KMS-11 (cell line): ENCODE measurements around the gene TRPM6.

ENCODE experiments used
- H2AFZ ChIP-seq: fragments of 200-600 bp; sonication (generic); 2 replicates; pipeline ENCODE4 v1.6.1; 2016; ENCODE audit warnings: antibody characterized with exemption, mixed run types, low read depth
- H3K27ac ChIP-seq: fragments of 200-600 bp; sonication (generic); 2 replicates; pipeline ENCODE4 v1.6.1; 2016; ENCODE audit warnings: mild to moderate bottlenecking, mixed run types
- H3K27me3 ChIP-seq: fragments of 200-600 bp; sonication (generic); 2 replicates; pipeline ENCODE4 v1.6.1; 2017; ENCODE audit warnings: mild to moderate bottlenecking, low read depth, mixed run types, moderate library complexity; ENCODE audit not compliant: insufficient read depth
- H3K36me3 ChIP-seq: fragments of 200-600 bp; sonication (generic); 2 replicates; pipeline ENCODE4 v1.6.1; 2017; ENCODE audit warnings: mild to moderate bottlenecking, mixed run types; ENCODE audit not compliant: insufficient read depth
- H3K4me1 ChIP-seq: fragments of 200-600 bp; sonication (generic); 2 replicates; pipeline ENCODE4 v1.6.1; 2016; ENCODE audit warnings: mild to moderate bottlenecking, low read depth, mixed run types; ENCODE audit not compliant: poor library complexity, severe bottlenecking
- H3K4me2 ChIP-seq: fragments of 200-600 bp; sonication (generic); 2 replicates; pipeline ENCODE4 v1.7.0; 2016; ENCODE audit warnings: mild to moderate bottlenecking, mixed run types
- H3K4me3 ChIP-seq: fragments of 200-600 bp; sonication (generic); IDR thresholded peaks from 2 replicates; pipeline ENCODE4 v1.6.1; 2017; ENCODE audit warnings: low read depth, low read length, mixed read lengths; ENCODE audit not compliant: insufficient read depth
- H3K79me2 ChIP-seq: fragments of 200-600 bp; sonication (generic); 2 replicates; pipeline ENCODE4 v1.6.1; 2016; ENCODE audit warnings: low read depth, mixed run types; ENCODE audit not compliant: insufficient read depth
- H3K9ac ChIP-seq: fragments of 200-600 bp; sonication (generic); 2 replicates; pipeline ENCODE4 v1.6.1; 2016; ENCODE audit warnings: mild to moderate bottlenecking, mixed run types
- H4K20me1 ChIP-seq: fragments of 200-600 bp; sonication (generic); 2 replicates; pipeline ENCODE4 v1.6.1; 2016; ENCODE audit warnings: mild to moderate bottlenecking, mixed run types; ENCODE audit not compliant: insufficient read depth
- CTCF ChIP-seq: fragments of 200-600 bp; sonication (generic); conservative IDR thresholded peaks from 2 replicates; pipeline ENCODE4 v1.6.1; 2017; ENCODE audit warnings: low read depth, mild to moderate bottlenecking, antibody characterized with exemption, low read length, moderate library complexity, mixed read lengths

The TRPM6 gene

DNA sequence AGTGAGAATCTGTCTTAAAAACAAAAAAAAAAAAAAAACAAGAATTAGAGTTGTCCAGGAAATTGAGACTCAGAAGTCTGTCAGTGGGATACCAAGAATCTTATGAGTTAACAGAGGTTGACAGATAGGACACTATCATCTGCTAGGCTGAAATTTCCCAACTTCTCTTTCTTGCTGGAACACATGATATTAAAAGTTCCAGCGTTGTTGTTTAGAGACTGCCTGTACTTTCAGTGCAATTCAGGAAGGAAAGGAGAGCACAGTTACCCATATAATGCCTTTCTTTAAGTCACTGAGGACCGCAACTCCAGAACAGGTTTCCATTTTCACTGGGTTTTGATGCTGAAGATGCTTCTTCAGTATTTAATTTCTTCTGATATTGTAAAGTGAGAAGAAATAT lies 13.5 kb downstream of the TRPM6 start:
- no peak for TF ChIP-seq CTCF
- Histone ChIP-seq H3K79me2 (no peaks in the 10 kb centered on the region), H3K36me3 (no peaks in the 10 kb centered on the region)

GRCh38 chr9:74872619-74873233 lies 15.0 kb downstream of the TRPM6 start:
- no peaks in the 10 kb centered on the region for H3K79me2 ChIP-seq
- H3K36me3 ChIP-seq: no peaks in the 10 kb centered on the region
- H3K4me1 ChIP-seq: no peaks in the 10 kb centered on the region
- H4K20me1 ChIP-seq: no peaks in the 10 kb centered on the region
- no peak overlapping the region for H2AFZ ChIP-seq
- H3K4me2 ChIP-seq: no peak overlapping the region
- no peak overlapping the region for H3K4me3 ChIP-seq
- no peak overlapping the region for H3K27ac ChIP-seq
- no peak overlapping the region for H3K9ac ChIP-seq
- H3K27me3 ChIP-seq: no peaks in the 10 kb centered on the region
- no peak for TF ChIP-seq CTCF

More for the DNA sequence above, 13.5 kb downstream of the TRPM6 start:
- Histone ChIP-seq H3K9ac (no peak overlapping the region), H3K4me3 (no peak overlapping the region), H3K27ac (no peak overlapping the region), H4K20me1 (no peaks in the 10 kb centered on the region), H2AFZ (no peak overlapping the region), H3K27me3 (no peaks in the 10 kb centered on the region), H3K4me1 (no peaks in the 10 kb centered on the region), H3K4me2 (no peak overlapping the region)

DNA sequence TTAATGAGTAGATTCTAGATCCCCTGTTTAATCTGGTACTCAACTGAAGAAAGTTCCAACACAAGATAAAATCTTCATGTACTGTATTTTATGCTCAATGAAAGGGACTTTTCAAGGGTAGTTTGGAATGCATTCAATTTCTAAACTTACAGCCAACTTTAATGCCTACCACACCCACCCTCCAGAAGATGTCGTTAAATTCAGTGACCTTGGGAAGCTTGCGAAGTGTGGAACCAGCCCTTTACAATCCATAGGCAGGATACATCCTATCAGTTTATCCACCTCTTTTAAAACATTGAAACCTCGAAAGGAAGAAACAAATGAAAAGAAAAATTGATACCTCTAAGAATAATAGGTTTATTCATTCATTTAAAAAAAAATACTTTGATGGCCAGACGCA lies 20.2 kb downstream of the TRPM6 start:
- H3K4me3 ChIP-seq: no peak overlapping the region
- H3K79me2 ChIP-seq: no peaks in the 10 kb centered on the region
- H3K36me3 ChIP-seq: no peaks in the 10 kb centered on the region
- H3K9ac ChIP-seq: no peak overlapping the region
- H4K20me1 ChIP-seq: no peaks in the 10 kb centered on the region
- TF ChIP-seq CTCF: no peak
- no peak overlapping the region for H2AFZ ChIP-seq
- no peak overlapping the region for H3K27ac ChIP-seq
- no peaks in the 10 kb centered on the region for H3K27me3 ChIP-seq
- no peaks in the 10 kb centered on the region for H3K4me1 ChIP-seq
- H3K4me2 ChIP-seq: no peak overlapping the region

GRCh38 chr9:74865177-74865576 lies 22.5 kb downstream of the TRPM6 start:
- Histone ChIP-seq H3K27me3 (no peaks in the 10 kb centered on the region), H3K9ac (no peak overlapping the region), H3K4me2 (no peak overlapping the region), H3K4me3 (no peak overlapping the region), H4K20me1 (no peaks in the 10 kb centered on the region), H3K27ac (no peak overlapping the region), H2AFZ (no peak overlapping the region), H3K36me3 (no peaks in the 10 kb centered on the region), H3K79me2 (no peaks in the 10 kb centered on the region), H3K4me1 (no peaks in the 10 kb centered on the region)
- TF ChIP-seq CTCF: no peak
